Activated naive CD8-positive, alpha-beta T cell treated with anti-CD3 and anti-CD28 coated beads, Interleukin-2, amount 50 U/mL, for 16 hours (primary cell): ENCODE results near the gene ARL6IP1.
"Not testable (repeated sequence)": the region's sequence is repeated elsewhere in the genome, so short reads cannot be mapped to it uniquely, and the experiment has no call there.

Experiments
- DNase-seq: peaks from one replicate; pipeline ENCODE4 v3.0.0-alpha.2; 2020; ENCODE audit warnings: low read depth, low spot score

Gene ARL6IP1

GRCh38 chr16:18799500-18799899, 1.8 kb downstream of the ARL6IP1 start:
- no peak for DNase-seq

- no peak for DNase-seq
These were observed 3.6 kb downstream of the ARL6IP1 start for GRCh38 chr16:18797746-18798145.

GRCh38 chr16:18796377-18796776, 5.0 kb downstream of the ARL6IP1 start:
- no peak for DNase-seq

GRCh38 chr16:18792836-18793433, 8.4 kb downstream of the ARL6IP1 start:
- no peak for DNase-seq

- DNase-seq: peak; percentile 87
These were observed 11.3 kb downstream of the ARL6IP1 start, which contains the start of gene RPS15A for GRCh38 chr16:18789850-18790706. TSS of gene RPS15A (minus strand) at chr16:18790334. CDS start at chr16:18789113, 1,221 bp downstream.

- DNase-seq: no peak
These were observed 11.9 kb downstream of the ARL6IP1 start for GRCh38 chr16:18789515-18789849.

GRCh38 chr16:18788828-18789514, 12.4 kb downstream of the ARL6IP1 start:
- DNase-seq: no peak

- DNase-seq: no peak
These were observed 16.3 kb downstream of the ARL6IP1 start for GRCh38 chr16:18784917-18785623.

- no peak for DNase-seq
These were observed 17.7 kb downstream of the ARL6IP1 start for GRCh38 chr16:18783430-18784341.

GRCh38 chr16:18782697-18783429, 18.5 kb downstream of the ARL6IP1 start:
- no peak for DNase-seq

GRCh38 chr16:18781232-18781631, 20.1 kb downstream of the ARL6IP1 start:
- DNase-seq: not testable (repeated sequence)

- DNase-seq: not testable (repeated sequence)
These were observed 20.8 kb downstream of the ARL6IP1 start for GRCh38 chr16:18780460-18781026.

- DNase-seq: not testable (repeated sequence)
These were observed 23.7 kb downstream of the ARL6IP1 start for GRCh38 chr16:18777664-18778063.

- DNase-seq: not testable (repeated sequence)
These were observed 25.0 kb downstream of the ARL6IP1 start for GRCh38 chr16:18776334-18776733.

- not testable (repeated sequence) for DNase-seq
These were observed 26.7 kb downstream of the ARL6IP1 start for GRCh38 chr16:18774651-18775050.

- DNase-seq: not testable (repeated sequence)
These were observed 29.2 kb downstream of the ARL6IP1 start for GRCh38 chr16:18772171-18772570.

- not testable (repeated sequence) for DNase-seq
These were observed 30.9 kb downstream of the ARL6IP1 start for GRCh38 chr16:18770336-18770962.

GRCh38 chr16:18767217-18767616, 34.1 kb downstream of the ARL6IP1 start:
- not testable (repeated sequence) for DNase-seq

GRCh38 chr16:18762713-18763112, 38.6 kb downstream of the ARL6IP1 start:
- not testable (repeated sequence) for DNase-seq
